ENCODE measurements around the gene ARL6IP4. TPM values are rescaled to one million over a fixed set of nuclear protein-coding genes. Genes with fewer than 3 reads are reported as not detected.

Gene ARL6IP4
- total and polyA plus RNA-seq, 2 of the 4 experiments (the other 2 are of a cell fraction), result 161 to 254 TPM

GRCh38 chr12:122959566-122960192 lies 20.8 kb upstream of the ARL6IP4 start:
- Histone ChIP-seq H3K14ac (replicated peaks; ENCODE audit: low read depth, low read length) (no peak overlapping the region), H4K8ac (ENCODE audit: low read depth in 2 of 2, low read length in 2 of 2) (no peak overlapping the region), H2BK20ac (ENCODE audit: low read depth, low read length) (no peak overlapping the region), H4K5ac (ENCODE audit: low read depth, low read length) (no peak overlapping the region), H3K9me1 (ENCODE audit: insufficient read depth, low read length) (no peaks in the 10 kb centered on the region; the same call in 1 of the 2 replicates), H3K4me1 (ENCODE audit: control insufficient read depth, insufficient read depth, low read length) (peaks cover 5% of the 10 kb centered on the region), H3K9me3 (ENCODE audit: control insufficient read depth, insufficient read depth, low read length) (no peaks in the 10 kb centered on the region), H4K91ac (ENCODE audit: insufficient read depth, low read depth, low read length) (no peak overlapping the region), H2AFZ (replicated peaks; ENCODE audit: low read length, poor library complexity) (no peak overlapping the region), H2BK5ac (ENCODE audit: low read depth, low read length, poor library complexity, severe bottlenecking) (no peak overlapping the region), H3K4ac (ENCODE audit: low read depth, low read length) (no peak overlapping the region), H3K23ac (ENCODE audit: low read depth, low read length) (no peak overlapping the region), H3K56ac (ENCODE audit: extremely low read depth, insufficient read depth, low read length) (no peak overlapping the region), H3K27ac (ENCODE audit: insufficient read depth, low read length) (no peak overlapping the region), H3K79me1 (ENCODE audit: low read depth in 1 of 2, low read length in 2 of 2) (peaks cover 0 to 12% of the 10 kb centered on the region in 2 experiments; a peak in 2 of 4 replicates), H3K36me3 (ENCODE audit: control insufficient read depth, insufficient read depth, low read length) (peaks cover 4% of the 10 kb centered on the region), H3K9ac (ENCODE audit: low read depth, low read length) (no peak overlapping the region), H2AK9ac (replicated peaks; ENCODE audit: low read depth, low read length, poor library complexity) (no peak overlapping the region), H3K4me3 (ENCODE audit: insufficient read depth, low read depth, low read length) (no peak overlapping the region), H4K20me1 (ENCODE audit: insufficient read depth, low read length) (peaks cover 8% of the 10 kb centered on the region; the same call in 1 of the 2 replicates), H2BK120ac (ENCODE audit: low read depth, low read length) (no peak overlapping the region), H3K4me2 (ENCODE audit: low read depth, low read length) (no peak overlapping the region), H2BK15ac (ENCODE audit: low read depth, low read length) (no peak overlapping the region), H3K27me3 (ENCODE audit: control insufficient read depth, insufficient read depth, low read length) (no peaks in the 10 kb centered on the region), H2AK5ac (ENCODE audit: low read depth, low read length) (no peak overlapping the region), H3K18ac (ENCODE audit: low read depth, low read length) (no peak overlapping the region)
- ChIA-PET CTCF (no interaction called here), POLR2A (ENCODE audit: unreplicated experiment) (no interaction called here)
- ATAC-seq (ENCODE audit: low read depth) (no peak), DNase-seq (no peak)
- 97% methylated on average over 31 of the region's 35 CpGs; no CpG with 5 or more reads in 1 of the 2 experiments for WGBS, 2 experiments (ENCODE audit: extremely low coverage in 2 of 2, insufficient read length in 1 of 2)
- intact Hi-C loops (cut with micrococcal nuclease), result no loop called here
- dilution Hi-C loops (cut with HindIII; ENCODE audit: low sequenced_read_pairs, unreplicated experiment), result no loop called here
- in situ Hi-C loops (cut with MboI; ENCODE audit: low sequenced_read_pairs), result loop anchor here (5.0 to 25.0 kb wide), 2 partner anchors 167 to 322 kb away; no protein-coding TSS in a partner anchor
- TF ChIP-seq FOS (IDR thresholded peaks at IDR 0.05; ENCODE audit: low read depth, low read length) (no peak), CTCF (conservative IDR thresholded peaks at IDR 0.05; ENCODE audit: low read depth, low read length) (no peak), CEBPB (IDR thresholded peaks at IDR 0.05; ENCODE audit: low read depth, low read length) (no peak), ELK1 (IDR thresholded peaks at IDR 0.05; ENCODE audit: borderline replicate concordance, low read depth, low read length) (no peak), MAFK (IDR thresholded peaks at IDR 0.05; ENCODE audit: low read depth, low read length) (no peak), RFX5 (IDR thresholded peaks at IDR 0.05; ENCODE audit: low read depth, low read length) (no peak), RAD21 (IDR thresholded peaks at IDR 0.05; ENCODE audit: low read length) (no peak), MAZ (IDR thresholded peaks at IDR 0.05; ENCODE audit: borderline replicate concordance, low read depth, low read length) (no peak), NFE2L2 (IDR thresholded peaks at IDR 0.05; ENCODE audit: low read depth, low read length) (no peak), CHD1 (IDR thresholded peaks at IDR 0.05; ENCODE audit: low read depth, low read length) (no peak)
- BruUV-seq (replicated peaks), result no TSS peak

All from IMR-90 (cell line).